Activated T-helper 2 cell treated with anti-CD3 and anti-CD28 coated beads, Interferon-gamma antibody, Interleukin-2, Interleukin-4, amounts not matched to agents 10 μg/mL and 5 μg/mL and 100 μg/mL, durations not matched to agents 14 hours and 24 hours and 36 hours (primary cell): ENCODE data around the gene LMBRD1. TPM values are rescaled to one million over a fixed set of nuclear protein-coding genes. Genes with fewer than 3 reads are reported as not detected.

Source experiments
- DNase-seq: peaks from one replicate; pipeline ENCODE4 v3.0.0; 2021; ENCODE audit warnings: low spot score
- H3K27ac Mint-ChIP-seq: one replicate; pipeline ENCODE4 v1.8.0; 2021; ENCODE audit warnings: mixed read lengths
- H3K27me3 Mint-ChIP-seq: one replicate; pipeline ENCODE4 v1.8.0; 2021; ENCODE audit warnings: low read depth, mixed read lengths
- H3K36me3 Mint-ChIP-seq: one replicate; pipeline ENCODE4 v1.8.0; 2021; ENCODE audit warnings: low read depth, mixed read lengths
- H3K4me1 Mint-ChIP-seq: one replicate; pipeline ENCODE4 v1.8.0; 2021; ENCODE audit warnings: low read depth, mixed read lengths
- H3K4me3 Mint-ChIP-seq: one replicate; pipeline ENCODE4 v1.8.0; 2021; ENCODE audit warnings: low read depth, mild to moderate bottlenecking, moderate library complexity, mixed read lengths
- H3K9me3 Mint-ChIP-seq: one replicate; pipeline ENCODE4 v1.8.0; 2021; ENCODE audit warnings: mixed read lengths
- intact Hi-C: fragments of 100-400 bp; cut with micrococcal nuclease; formaldehyde crosslinking; loops from one replicate; pipeline ENCODE4 v1.15.1; 2023
- total RNA-seq: library from RNA; stranded (reverse); gene quantifications from 2 replicates; pipeline ENCODE4 v1.2.3, GENCODE V29; 2022

Gene LMBRD1
- total RNA-seq, 1 donor from 2014 or later = 20.8 TPM

- Mint-ChIP-seq H3K4me3 (no peak overlapping the region), H3K27ac (peak overlapping the region; percentile 74), H3K36me3 (peaks cover 41% of the 10 kb centered on the region), H3K4me1 (peaks cover 31% of the 10 kb centered on the region), H3K9me3 (peaks cover 4% of the 10 kb centered on the region), H3K27me3 (no peaks in the 10 kb centered on the region)
- DNase-seq = no peak
- intact Hi-C loops = loop anchor here (1.0 kb wide), 1 partner anchor 25 kb away; no protein-coding TSS in a partner anchor
Measured at GRCh38 chr6:69771158-69771906, 25.5 kb downstream of the LMBRD1 start.

GRCh38 chr6:69768664-69769063, 28.1 kb downstream of the LMBRD1 start:
- Mint-ChIP-seq H3K27ac (no peak overlapping the region), H3K36me3 (peaks cover 34% of the 10 kb centered on the region), H3K9me3 (no peaks in the 10 kb centered on the region), H3K4me1 (peaks cover 34% of the 10 kb centered on the region), H3K4me3 (no peak overlapping the region), H3K27me3 (no peaks in the 10 kb centered on the region)
- no peak for DNase-seq
- intact Hi-C loops = no loop called here

DNA sequence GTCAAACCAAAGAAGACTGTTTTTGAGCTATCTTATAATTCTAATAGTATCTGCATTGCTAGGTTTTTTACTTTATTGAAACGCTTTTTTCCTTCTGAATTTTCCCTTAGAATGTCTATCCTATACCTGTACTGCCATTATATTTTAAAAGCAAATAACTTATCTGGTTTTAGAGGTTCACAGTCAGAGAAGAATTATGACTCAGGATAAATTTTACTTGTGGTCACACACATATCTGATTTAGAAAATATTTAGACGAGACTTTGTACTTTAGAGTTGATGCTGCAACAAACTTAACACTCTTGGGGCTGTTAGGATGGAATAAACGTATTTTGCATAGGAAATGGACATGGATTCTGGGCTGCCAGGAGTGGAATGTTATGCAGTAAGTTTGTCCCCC, 33.0 kb downstream of the LMBRD1 start:
- H3K4me1 Mint-ChIP-seq = peaks cover 11% of the 10 kb centered on the region
- no peak overlapping the region for H3K27ac Mint-ChIP-seq

DNA sequence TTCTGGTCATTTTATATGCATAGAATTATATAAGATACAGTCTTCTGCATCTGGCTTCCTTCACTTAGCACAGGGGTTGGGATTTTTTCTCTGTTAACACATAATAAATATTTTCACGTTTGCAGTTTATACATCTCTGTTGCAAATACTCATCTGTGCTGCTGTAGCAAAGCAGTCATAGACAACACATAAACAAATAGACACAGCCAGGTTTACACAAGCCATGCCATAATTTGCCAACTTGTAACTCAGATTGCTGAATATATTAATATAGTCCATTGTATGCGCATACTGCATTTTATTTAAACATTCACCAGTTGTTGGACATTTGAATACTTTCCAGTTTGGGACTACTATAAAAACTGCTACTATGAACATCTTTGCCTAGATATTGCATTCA, 35.0 kb downstream of the LMBRD1 start:
- H3K27me3 Mint-ChIP-seq = no peaks in the 10 kb centered on the region
- peaks cover 16% of the 10 kb centered on the region for H3K4me1 Mint-ChIP-seq
- peaks cover 14% of the 10 kb centered on the region for H3K36me3 Mint-ChIP-seq
- H3K27ac Mint-ChIP-seq = no peak overlapping the region
- DNase-seq = no peak
- H3K4me3 Mint-ChIP-seq = no peak overlapping the region
- no peaks in the 10 kb centered on the region for H3K9me3 Mint-ChIP-seq
- intact Hi-C loops = no loop called here

More for the DNA sequence above, 33.0 kb downstream of the LMBRD1 start:
- intact Hi-C loops = no loop called here
- H3K4me3 Mint-ChIP-seq = no peak overlapping the region
- DNase-seq = no peak
- no peaks in the 10 kb centered on the region for H3K9me3 Mint-ChIP-seq
- peaks cover 9% of the 10 kb centered on the region for H3K36me3 Mint-ChIP-seq
- H3K27me3 Mint-ChIP-seq = no peaks in the 10 kb centered on the region

- peaks cover 13% of the 10 kb centered on the region for H3K4me1 Mint-ChIP-seq
- intact Hi-C loops = no loop called here
- no peak for DNase-seq
- H3K27ac Mint-ChIP-seq = no peak overlapping the region
- H3K36me3 Mint-ChIP-seq = peaks cover 25% of the 10 kb centered on the region
- no peaks in the 10 kb centered on the region for H3K9me3 Mint-ChIP-seq
- no peak overlapping the region for H3K4me3 Mint-ChIP-seq
- H3K27me3 Mint-ChIP-seq = no peaks in the 10 kb centered on the region
Measured at GRCh38 chr6:69758214-69758613, 38.6 kb downstream of the LMBRD1 start.

GRCh38 chr6:69756907-69757306, 39.9 kb downstream of the LMBRD1 start:
- no peaks in the 10 kb centered on the region for H3K27me3 Mint-ChIP-seq
- no peak for DNase-seq
- H3K9me3 Mint-ChIP-seq = no peaks in the 10 kb centered on the region
- intact Hi-C loops = no loop called here
- no peak overlapping the region for H3K4me3 Mint-ChIP-seq
- H3K36me3 Mint-ChIP-seq = peaks cover 25% of the 10 kb centered on the region
- no peak overlapping the region for H3K27ac Mint-ChIP-seq
- H3K4me1 Mint-ChIP-seq = peaks cover 13% of the 10 kb centered on the region

GRCh38 chr6:69756366-69756765, 40.4 kb downstream of the LMBRD1 start:
- no peak overlapping the region for H3K27ac Mint-ChIP-seq
- DNase-seq = no peak
- H3K36me3 Mint-ChIP-seq = peaks cover 25% of the 10 kb centered on the region
- intact Hi-C loops = no loop called here
- H3K9me3 Mint-ChIP-seq = no peaks in the 10 kb centered on the region
- H3K4me1 Mint-ChIP-seq = peaks cover 13% of the 10 kb centered on the region
- H3K27me3 Mint-ChIP-seq = no peaks in the 10 kb centered on the region
- H3K4me3 Mint-ChIP-seq = no peak overlapping the region

GRCh38 chr6:69735027-69735426, 61.8 kb downstream of the LMBRD1 start:
- no peak overlapping the region for H3K4me3 Mint-ChIP-seq
- H3K9me3 Mint-ChIP-seq = no peaks in the 10 kb centered on the region
- intact Hi-C loops = loop anchor here (10.0 kb wide), 1 partner anchor 130 kb away; the partner anchor contains the start of gene COL19A1
- no peaks in the 10 kb centered on the region for H3K4me1 Mint-ChIP-seq
- H3K36me3 Mint-ChIP-seq = peaks cover 3% of the 10 kb centered on the region
- no peak for DNase-seq
- H3K27ac Mint-ChIP-seq = no peak overlapping the region
- H3K27me3 Mint-ChIP-seq = no peaks in the 10 kb centered on the region

- peaks cover 3% of the 10 kb centered on the region for H3K36me3 Mint-ChIP-seq
Measured at GRCh38 chr6:69732640-69733039, 64.2 kb downstream of the LMBRD1 start.

GRCh38 chr6:69732045-69732444, 64.8 kb downstream of the LMBRD1 start:
- Mint-ChIP-seq H3K27me3 (no peaks in the 10 kb centered on the region), H3K36me3 (peaks cover 1% of the 10 kb centered on the region), H3K27ac (no peak overlapping the region), H3K9me3 (no peaks in the 10 kb centered on the region), H3K4me3 (no peak overlapping the region), H3K4me1 (no peaks in the 10 kb centered on the region)
- intact Hi-C loops = loop anchor here (5.0 to 10.0 kb wide), 2 partner anchors 133 to 375 kb away; partner anchors contain the start of gene COL19A1
- DNase-seq = no peak

More at GRCh38 chr6:69732640-69733039, 64.2 kb downstream of the LMBRD1 start:
- Mint-ChIP-seq H3K4me1 (no peaks in the 10 kb centered on the region), H3K27me3 (no peaks in the 10 kb centered on the region), H3K4me3 (no peak overlapping the region), H3K9me3 (no peaks in the 10 kb centered on the region), H3K27ac (no peak overlapping the region)
- intact Hi-C loops = loop anchor here (5.0 to 10.0 kb wide), 2 partner anchors 132 to 375 kb away; partner anchors contain the start of gene COL19A1
- DNase-seq = no peak

DNA sequence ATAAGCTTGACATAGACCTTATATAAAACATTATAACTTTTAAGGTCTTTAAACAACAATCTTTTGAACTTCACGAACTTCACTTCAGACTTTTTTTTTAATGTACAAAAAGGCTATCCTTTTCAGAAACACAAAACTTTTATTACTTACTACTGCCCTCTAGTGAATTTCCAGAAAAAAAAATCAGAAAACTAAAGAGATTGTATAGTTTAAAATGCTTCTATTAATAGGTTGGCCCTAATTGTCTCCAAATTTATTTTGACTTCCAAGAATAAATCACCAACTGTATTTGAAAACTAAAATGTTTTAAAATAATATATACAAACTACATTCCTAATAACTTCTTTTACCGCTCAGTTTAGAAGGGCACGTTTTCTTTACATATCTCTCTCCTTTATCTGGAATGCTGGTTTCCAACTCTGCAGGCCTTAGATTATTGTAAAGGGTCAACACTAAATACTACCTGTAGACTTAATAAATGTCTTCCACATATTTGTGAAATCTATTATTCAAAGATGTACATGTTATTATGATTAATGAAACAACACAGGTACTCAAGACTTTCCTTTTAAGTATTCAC, 66.8 kb downstream of the LMBRD1 start:
- no peak for DNase-seq
- intact Hi-C loops = loop anchor here (5.0 to 10.0 kb wide), 2 partner anchors 135 to 377 kb away; partner anchors contain the start of gene COL19A1
- peaks cover 16% of the 10 kb centered on the region for H3K36me3 Mint-ChIP-seq
- H3K9me3 Mint-ChIP-seq = peaks cover 9% of the 10 kb centered on the region
- H3K4me1 Mint-ChIP-seq = no peaks in the 10 kb centered on the region
- H3K27me3 Mint-ChIP-seq = no peaks in the 10 kb centered on the region
- no peak overlapping the region for H3K27ac Mint-ChIP-seq
- no peak overlapping the region for H3K4me3 Mint-ChIP-seq

DNA sequence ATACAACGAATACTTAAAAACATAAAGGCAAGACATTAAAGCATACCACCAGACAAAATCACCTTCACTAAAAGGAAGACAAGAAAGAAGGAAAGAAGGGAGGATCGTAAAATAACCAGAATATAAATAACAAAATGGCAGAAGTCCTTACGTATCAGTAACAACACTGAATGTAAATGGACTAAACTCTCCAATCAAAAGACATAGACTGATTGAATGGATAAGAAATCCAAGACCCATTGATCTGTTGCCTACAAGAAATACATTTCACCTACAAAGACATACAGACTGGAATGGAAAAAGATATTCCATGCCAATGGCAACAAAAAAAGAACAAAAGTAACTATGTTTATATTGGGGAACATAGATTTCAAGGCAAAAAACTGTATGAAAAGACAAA, 74.1 kb downstream of the LMBRD1 start:
- H3K4me3 Mint-ChIP-seq = no peak overlapping the region
- H3K4me1 Mint-ChIP-seq = no peaks in the 10 kb centered on the region
- DNase-seq = no peak
- H3K9me3 Mint-ChIP-seq = peaks cover 33% of the 10 kb centered on the region
- H3K27me3 Mint-ChIP-seq = no peaks in the 10 kb centered on the region
- peaks cover 55% of the 10 kb centered on the region for H3K36me3 Mint-ChIP-seq
- H3K27ac Mint-ChIP-seq = no peak overlapping the region
- intact Hi-C loops = no loop called here

- Mint-ChIP-seq H3K4me1 (no peaks in the 10 kb centered on the region), H3K27ac (no peak overlapping the region), H3K4me3 (no peak overlapping the region), H3K36me3 (peaks cover 48% of the 10 kb centered on the region), H3K9me3 (peaks cover 22% of the 10 kb centered on the region), H3K27me3 (no peaks in the 10 kb centered on the region)
- intact Hi-C loops = no loop called here
- no peak for DNase-seq
Measured at GRCh38 chr6:69719602-69720193, 77.1 kb downstream of the LMBRD1 start.
